Ishikawa (cell line): ENCODE results near the gene FBXO41.

Experiments
- CEBPB ChIP-seq: IDR thresholded peaks from 2 replicates; pipeline ENCODE4 v1.6.1; 2012
- CREB1 ChIP-seq: IDR thresholded peaks from 2 replicates; pipeline ENCODE4 v1.6.1; 2012; ENCODE audit warnings: low read depth
- EGR1 ChIP-seq: IDR thresholded peaks from 2 replicates; pipeline ENCODE4 v1.6.1; 2012
- EP300 ChIP-seq: IDR thresholded peaks from 2 replicates; pipeline ENCODE4 v1.6.1; 2012; ENCODE audit warnings: borderline replicate concordance
- FOXM1 ChIP-seq: IDR thresholded peaks from 2 replicates; pipeline ENCODE4 v1.6.1; 2012; ENCODE audit warnings: low read depth, borderline replicate concordance
- NFIC ChIP-seq: IDR thresholded peaks from 2 replicates; pipeline ENCODE4 v1.6.1; 2012
- RAD21 ChIP-seq: IDR thresholded peaks from 2 replicates; pipeline ENCODE4 v1.6.1; 2012; ENCODE audit warnings: low read depth
- REST ChIP-seq: IDR thresholded peaks from 2 replicates; pipeline ENCODE4 v1.6.1; 2012; ENCODE audit warnings: low read depth, mild to moderate bottlenecking
- TAF1 ChIP-seq: IDR thresholded peaks from 2 replicates; pipeline ENCODE4 v1.6.1; 2012; ENCODE audit warnings: low read depth, mild to moderate bottlenecking
- TCF12 ChIP-seq: IDR thresholded peaks from 2 replicates; pipeline ENCODE4 v1.6.1; 2012; ENCODE audit warnings: low read depth
- TEAD4 ChIP-seq: IDR thresholded peaks from 2 replicates; pipeline ENCODE4 v1.6.1; 2012
- USF1 ChIP-seq: IDR thresholded peaks from 2 replicates; pipeline ENCODE4 v1.6.1; 2012
- YY1 ChIP-seq: IDR thresholded peaks from 2 replicates; pipeline ENCODE4 v1.6.1; 2012; ENCODE audit warnings: low read depth
- ZBTB7A ChIP-seq: IDR thresholded peaks from 2 replicates; pipeline ENCODE4 v1.6.1; 2012; ENCODE audit warnings: low read depth
- TF ChIP-seq, protein P1 (sequence below): IDR thresholded peaks from 2 replicates; pipeline ENCODE4 v1.6.1; 2012

The FBXO41 gene

DNA sequence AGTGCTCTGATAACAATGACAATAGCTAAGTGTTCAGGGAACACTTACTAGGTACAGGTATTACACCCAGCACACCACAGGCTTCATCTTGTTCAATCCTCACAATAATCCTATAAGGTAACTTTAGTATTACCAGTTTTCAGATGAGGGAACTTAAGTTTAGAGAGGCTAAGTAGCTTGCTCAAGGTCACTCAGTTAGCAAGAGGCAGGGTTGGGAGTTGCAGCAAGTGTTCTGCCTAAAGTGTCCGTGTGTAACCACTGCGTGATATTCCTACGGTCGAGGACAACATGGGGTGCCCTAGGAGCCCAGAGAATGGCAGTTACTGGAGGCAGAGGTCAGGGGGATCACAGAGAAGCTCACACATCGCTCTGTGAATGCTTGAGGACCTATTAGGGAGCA, 39.3 kb upstream of the FBXO41 start:
- TF ChIP-seq FOXM1 = no peak
- no peak for TF ChIP-seq CREB1
- no peak for TF ChIP-seq TEAD4
- TF ChIP-seq RAD21 = no peak
- no peak for TF ChIP-seq CEBPB
- no peak for TF ChIP-seq EGR1
- no peak for TF ChIP-seq USF1

DNA sequence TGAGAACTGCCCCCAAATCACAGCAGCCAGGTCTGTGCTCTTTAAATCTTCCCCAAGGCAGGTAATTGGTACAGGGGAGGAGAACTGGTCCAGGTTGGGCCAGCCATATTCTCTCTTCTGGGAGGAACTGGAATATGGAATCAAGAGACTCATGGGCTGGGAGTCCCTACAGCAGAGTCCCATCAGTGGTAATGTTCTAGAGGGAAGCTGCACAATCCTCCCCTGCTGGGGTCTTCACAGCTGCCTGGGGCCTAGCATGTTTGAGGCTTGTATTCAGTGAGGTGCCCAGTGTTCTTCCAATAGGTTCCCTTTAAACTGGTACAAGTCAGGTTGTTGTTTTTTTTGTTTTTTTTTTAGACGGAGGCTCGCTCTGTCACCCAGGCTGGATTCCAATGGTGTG, 30.2 kb upstream of the FBXO41 start:
- no peak for TF ChIP-seq NFIC
- no peak for TF ChIP-seq CREB1
- no peak for TF ChIP-seq REST
- no peak for TF ChIP-seq EGR1
- TF ChIP-seq TAF1 = no peak
- no peak for TF ChIP-seq USF1
- TF ChIP-seq, protein P1, sequence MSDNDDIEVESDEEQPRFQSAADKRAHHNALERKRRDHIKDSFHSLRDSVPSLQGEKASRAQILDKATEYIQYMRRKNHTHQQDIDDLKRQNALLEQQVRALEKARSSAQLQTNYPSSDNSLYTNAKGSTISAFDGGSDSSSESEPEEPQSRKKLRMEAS = no peak
- TF ChIP-seq ZBTB7A = no peak
- no peak for TF ChIP-seq FOXM1
- TF ChIP-seq EP300 = no peak
- no peak for TF ChIP-seq YY1
- no peak for TF ChIP-seq TEAD4
- no peak for TF ChIP-seq RAD21
- no peak for TF ChIP-seq CEBPB
- no peak for TF ChIP-seq TCF12

DNA sequence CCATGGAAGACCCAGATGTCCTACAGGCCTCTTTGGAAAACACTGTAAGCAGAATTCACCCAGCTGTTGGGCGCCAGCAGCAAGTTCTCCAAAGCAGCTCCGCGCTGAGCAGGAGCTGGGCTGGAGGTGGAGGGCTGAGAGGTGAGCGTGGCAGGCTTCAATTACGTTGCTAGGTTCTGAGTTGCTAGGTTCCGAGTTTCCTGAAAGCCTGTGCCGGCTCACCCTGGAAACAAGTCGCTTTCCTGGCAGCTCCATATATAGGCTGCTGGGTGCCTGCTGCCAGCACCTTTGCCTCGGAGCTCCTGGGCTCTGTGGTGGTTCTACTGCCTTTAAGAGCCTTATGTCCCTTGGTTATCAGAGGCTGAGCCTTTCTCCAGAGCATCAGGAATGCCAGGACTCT, 23.4 kb upstream of the FBXO41 start:
- TF ChIP-seq REST = no peak
- no peak for TF ChIP-seq RAD21
- no peak for TF ChIP-seq FOXM1
- no peak for TF ChIP-seq EGR1
- no peak for TF ChIP-seq CREB1
- no peak for TF ChIP-seq YY1
- TF ChIP-seq ZBTB7A = no peak
- no peak for TF ChIP-seq EP300
- no peak for TF ChIP-seq NFIC
- TF ChIP-seq, protein P1 = no peak
- TF ChIP-seq USF1 = no peak
- TF ChIP-seq TEAD4 = no peak
- no peak for TF ChIP-seq TAF1
- no peak for TF ChIP-seq TCF12
- no peak for TF ChIP-seq CEBPB

- TF ChIP-seq CEBPB (no peak), USF1 (no peak), RAD21 (no peak), TAF1 (no peak), ZBTB7A (no peak), YY1 (no peak), EP300 (no peak), EGR1 (no peak), TEAD4 (no peak), CREB1 (no peak), TCF12 (no peak), NFIC (no peak), REST (no peak), FOXM1 (no peak)
- TF ChIP-seq, protein P1 = no peak
Measured at GRCh38 chr2:73301636-73302035, 17.4 kb upstream of the FBXO41 start.
